ENCODE data around the gene ITGA5.

The ITGA5 gene

GRCh38 chr12:54419088-54419887 is at the start of gene ITGA5:
TSS of gene ITGA5 (minus strand) at chr12:54419266. CDS start at chr12:54419198, 68 bp downstream.
- peak; percentile 27 for DNase-seq (ENCODE audit: low read depth)

DNA sequence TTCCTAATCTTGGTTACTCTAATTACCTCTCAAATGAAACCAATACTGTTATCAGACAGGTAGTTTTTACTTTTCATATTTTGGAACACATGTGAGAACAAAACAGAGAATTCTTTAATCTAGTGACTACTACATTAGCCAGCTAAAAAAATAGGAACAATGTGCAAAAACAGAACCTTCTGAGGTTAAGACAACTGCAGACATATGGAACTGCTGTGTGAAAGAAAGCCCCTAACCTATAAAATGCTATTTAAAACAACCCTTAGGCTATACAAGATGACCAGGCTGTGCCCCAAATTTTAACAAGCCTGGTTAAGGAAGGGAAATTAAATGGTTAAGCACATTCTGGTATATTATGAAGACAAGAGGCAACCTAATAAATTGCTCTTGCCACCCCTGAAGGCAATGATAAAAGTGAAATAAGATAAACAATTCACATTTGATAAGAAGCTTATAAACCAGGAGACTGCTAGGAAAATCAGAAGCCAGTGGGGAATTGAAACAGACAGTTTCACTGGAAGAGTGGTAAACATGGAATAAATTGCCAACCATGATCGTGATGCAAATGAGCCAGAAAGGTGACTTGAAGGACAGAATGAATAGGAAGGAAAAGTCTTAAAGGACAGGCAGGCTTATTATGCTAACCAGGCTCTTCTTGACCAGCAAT is 46.9 kb upstream of the ITGA5 start:
- no peak for DNase-seq (ENCODE audit: low read depth)

DNA sequence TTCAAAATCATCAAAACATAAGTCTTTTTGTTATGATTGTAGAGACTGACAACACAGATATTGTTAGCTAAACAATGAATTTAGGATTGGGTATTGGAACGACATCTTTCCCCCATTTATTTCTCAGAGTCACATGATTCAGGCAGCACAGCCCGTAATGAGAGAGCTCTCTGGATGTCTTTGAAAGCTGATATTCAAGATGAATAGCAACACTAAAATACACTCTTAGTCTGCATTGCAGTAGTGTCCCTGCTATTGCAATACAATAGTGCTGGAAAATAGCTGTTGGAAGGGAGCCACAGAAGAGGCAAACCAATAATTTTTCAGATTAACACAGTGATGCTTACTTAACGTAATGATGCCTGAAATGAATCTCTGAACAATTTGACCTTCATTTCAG is 44.4 kb upstream of the ITGA5 start:
- DNase-seq (ENCODE audit: low read depth) = no peak

DNA sequence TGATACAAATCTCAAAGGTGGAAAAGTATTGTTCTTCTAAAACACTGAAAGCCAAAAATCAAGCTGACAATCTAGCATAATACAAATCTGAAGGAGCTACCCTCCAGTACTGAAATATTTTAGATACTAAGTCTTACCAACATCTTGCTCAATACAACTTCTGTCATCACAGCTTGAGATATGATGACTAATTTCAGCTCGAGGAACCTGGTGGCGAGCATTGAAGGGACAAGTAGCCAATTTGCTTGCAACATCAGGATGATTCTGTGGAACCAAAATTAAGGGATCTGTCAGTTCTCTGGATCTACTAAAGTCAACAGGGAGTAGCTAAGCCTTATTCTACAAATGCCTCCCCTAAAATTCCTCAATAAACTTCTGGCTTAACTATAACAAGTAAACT is 44.0 kb upstream of the ITGA5 start:
- DNase-seq (ENCODE audit: low read depth) = no peak

GRCh38 chr12:54460317-54460923 is 41.4 kb upstream of the ITGA5 start:
- DNase-seq (ENCODE audit: low read depth) = no peak

DNA sequence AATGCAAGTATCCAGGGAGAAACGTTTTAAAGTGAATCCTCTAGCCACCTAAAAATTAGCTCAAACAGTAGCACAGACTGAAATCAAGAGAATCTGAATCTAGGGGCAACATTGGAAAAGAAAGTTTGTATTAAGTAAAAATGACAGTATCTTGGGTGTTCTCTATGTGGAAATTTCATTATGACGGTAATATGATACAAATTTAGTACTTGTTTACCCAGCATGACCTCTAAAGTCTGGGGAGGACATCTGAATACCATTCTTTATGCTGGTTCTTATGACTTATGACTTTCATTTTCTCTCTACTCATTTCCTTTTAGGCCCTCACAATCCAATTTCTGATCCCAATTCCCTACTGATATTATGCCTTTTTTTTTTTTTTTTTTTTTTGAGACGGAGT is 40.3 kb upstream of the ITGA5 start:
- DNase-seq (ENCODE audit: low read depth) = no peak

DNA sequence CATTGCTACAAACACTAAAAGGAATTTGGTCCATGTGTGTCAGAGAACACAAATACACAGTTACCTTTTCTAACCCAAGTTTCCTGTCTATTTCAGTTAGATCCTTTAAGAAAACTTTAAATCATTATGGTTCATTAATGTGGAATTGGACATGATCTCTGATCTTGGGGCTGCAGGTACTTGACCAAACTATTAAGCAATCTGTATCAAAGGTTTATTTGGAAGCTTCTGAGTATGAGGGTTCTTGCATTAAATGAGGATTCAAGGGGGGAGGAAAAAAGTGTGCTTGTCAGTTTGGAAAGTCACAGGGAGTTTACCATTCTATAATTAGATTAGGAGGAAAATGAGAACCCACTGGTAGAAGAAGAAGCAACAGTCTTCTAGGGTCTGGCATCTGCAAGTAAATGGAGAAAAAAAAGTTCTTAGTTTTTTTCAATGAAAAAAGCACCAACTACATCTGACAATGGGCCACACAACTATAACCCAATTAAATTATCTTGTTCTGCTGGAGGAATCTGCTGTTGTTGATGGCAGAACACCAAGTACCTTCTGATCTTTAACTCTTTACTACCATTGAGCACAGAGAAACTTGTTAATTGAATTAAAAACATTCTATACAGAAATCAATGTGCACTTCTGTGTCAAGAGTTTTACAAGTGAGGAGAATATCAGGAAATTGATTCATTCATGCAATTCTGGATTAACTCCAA is 36.8 kb upstream of the ITGA5 start:
- no peak for DNase-seq (ENCODE audit: low read depth)

DNA sequence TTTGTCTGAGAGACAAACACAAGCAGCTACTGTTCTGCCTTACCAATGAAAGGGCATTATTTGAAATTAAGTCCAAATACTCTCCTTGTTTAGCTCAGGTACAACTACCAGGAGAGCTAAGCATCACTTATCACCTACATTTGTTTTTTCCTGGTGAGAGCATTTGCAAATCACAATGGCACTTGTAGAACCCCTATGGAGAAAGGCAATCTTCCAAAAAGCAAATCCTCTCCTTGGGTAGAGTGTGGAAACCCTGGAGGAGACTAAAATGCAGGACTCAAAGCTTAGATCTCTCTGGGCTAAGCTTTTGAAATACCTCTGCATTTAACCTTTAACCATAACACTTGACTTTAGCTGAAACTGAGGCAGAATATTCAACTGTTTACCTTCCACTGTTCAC is 33.6 kb upstream of the ITGA5 start:
- DNase-seq (ENCODE audit: low read depth) = no peak

GRCh38 chr12:54448344-54448743 is 29.3 kb upstream of the ITGA5 start:
- DNase-seq (ENCODE audit: low read depth) = no peak

DNA sequence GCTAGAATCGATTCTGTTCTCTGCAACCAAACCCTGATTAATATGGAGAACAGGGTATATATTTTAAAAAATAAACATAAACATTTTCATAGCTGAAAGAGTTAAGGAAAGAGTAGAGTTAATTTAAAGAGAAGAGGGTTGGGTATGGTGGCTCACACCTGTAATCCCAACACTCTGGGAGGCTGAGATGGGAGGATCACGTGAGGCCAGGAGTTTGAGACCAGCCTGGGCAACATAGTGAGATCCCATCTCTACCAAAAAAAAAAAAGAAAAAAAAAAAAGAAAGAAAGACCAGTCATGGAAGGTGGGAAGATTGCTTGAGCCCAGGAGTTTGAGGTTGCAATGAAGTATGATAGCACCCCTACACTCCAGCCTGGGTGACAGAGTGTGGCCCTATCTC is 28.9 kb upstream of the ITGA5 start:
- DNase-seq (ENCODE audit: low read depth) = no peak

DNA sequence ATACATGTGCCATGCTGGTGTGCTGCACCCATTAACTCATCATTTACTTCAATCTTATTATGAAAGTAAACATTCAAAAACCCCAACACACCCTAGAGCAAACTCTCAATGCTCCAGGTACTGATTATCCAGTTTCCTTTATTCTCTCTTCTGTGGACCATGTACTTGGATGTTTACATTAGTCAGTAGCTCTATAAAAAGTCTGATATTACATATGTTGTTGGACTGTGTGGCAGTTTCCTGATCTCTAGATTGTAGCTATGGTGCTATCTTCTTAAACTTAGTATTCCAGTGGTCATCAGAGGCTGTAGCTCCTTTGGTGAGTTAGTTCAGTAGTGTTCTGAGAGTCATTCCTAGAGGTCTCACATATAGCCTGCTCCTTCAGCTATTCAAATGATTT is 25.1 kb upstream of the ITGA5 start:
- DNase-seq (ENCODE audit: low read depth) = no peak

GRCh38 chr12:54443446-54443845 is 24.4 kb upstream of the ITGA5 start:
- DNase-seq (ENCODE audit: low read depth) = no peak

DNA sequence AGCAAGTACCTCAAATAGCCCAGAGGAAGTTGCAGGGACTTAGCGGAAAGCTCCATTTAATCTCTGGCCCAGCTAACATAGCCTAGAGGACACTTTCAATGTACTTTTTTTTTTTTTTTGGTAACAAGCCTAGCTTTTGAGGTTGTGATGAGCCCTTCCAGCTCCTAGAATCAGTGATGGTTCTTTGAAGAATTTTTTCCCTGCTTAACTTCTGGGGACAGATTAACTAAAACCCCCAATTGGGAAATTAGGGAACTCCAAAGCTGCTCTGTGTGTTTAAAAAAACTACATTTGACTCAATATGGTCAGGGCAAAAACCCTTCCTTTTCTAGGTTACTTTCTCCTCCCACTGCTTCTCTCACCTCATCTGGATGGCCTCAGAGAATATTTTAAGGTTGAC is 23.9 kb upstream of the ITGA5 start:
- DNase-seq (ENCODE audit: low read depth) = no peak

DNA sequence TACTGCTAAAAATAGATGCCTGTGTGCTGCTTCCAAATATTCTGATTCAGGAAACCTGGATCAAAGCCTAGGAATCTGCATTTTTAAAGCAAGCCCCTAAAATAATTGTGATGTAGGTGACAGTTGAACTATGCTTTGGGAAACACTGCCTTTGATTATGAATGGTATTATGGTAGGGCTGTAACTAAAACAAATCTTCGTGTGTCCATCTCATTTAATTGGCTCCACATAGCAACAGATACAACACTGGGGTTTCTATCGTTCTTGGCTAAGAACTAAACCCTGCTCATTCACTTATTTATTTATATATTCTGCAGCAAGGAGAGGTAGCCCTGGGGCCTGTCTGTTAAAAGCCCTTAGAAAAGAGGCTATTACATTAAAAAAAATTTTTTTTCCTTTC is 23.0 kb upstream of the ITGA5 start:
- DNase-seq (ENCODE audit: low read depth) = no peak

- DNase-seq (ENCODE audit: low read depth) = no peak
Measured at GRCh38 chr12:54439521-54440255, 20.6 kb upstream of the ITGA5 start.

- DNase-seq (ENCODE audit: low read depth) = no peak
Measured at GRCh38 chr12:54439096-54439495, 20.0 kb upstream of the ITGA5 start.

- no peak for DNase-seq (ENCODE audit: low read depth)
Measured at GRCh38 chr12:54438517-54438916, 19.5 kb upstream of the ITGA5 start.

GRCh38 chr12:54437697-54438096 is 18.6 kb upstream of the ITGA5 start:
- no peak for DNase-seq (ENCODE audit: low read depth)

DNA sequence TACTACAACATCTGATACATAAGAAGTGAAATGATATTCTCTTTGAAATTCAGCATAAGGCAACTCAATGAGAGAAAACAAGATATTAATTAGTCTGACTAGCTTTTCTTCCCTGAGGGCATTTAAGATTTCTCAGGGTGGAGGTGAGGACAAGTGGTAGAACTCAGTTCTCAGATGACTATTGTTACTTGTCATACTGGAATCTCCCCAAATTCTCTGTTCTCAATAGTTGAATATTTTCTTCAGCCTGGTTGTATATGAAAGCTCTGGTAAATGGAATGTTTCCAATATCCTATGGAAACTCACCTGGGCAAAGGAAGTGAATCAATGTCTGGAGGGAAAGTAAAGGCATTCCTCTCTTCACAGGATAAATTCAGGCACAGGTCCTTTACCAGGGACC is 18.2 kb upstream of the ITGA5 start:
- no peak for DNase-seq (ENCODE audit: low read depth)

DNA sequence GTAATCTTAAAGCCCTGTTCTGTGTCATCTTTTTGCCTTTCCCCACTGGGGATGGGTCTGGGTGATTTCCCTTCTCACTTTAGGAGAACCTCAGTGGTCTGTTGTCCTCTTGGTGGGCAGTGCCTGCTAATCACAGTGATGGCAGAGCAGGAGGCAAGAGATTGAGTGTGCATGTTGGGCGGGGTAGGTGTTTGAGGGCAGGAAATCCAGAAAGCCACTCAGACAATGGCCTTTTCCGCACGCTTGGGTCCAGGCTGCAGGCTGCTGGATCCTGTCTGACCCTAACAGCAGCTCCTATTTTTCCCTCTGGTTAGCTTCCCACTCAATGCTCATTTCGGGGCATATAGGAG is 13.7 kb upstream of the ITGA5 start:
- DNase-seq (ENCODE audit: low read depth) = no peak

GRCh38 chr12:54431911-54432814 is 13.1 kb upstream of the ITGA5 start:
- DNase-seq (ENCODE audit: low read depth) = no peak
